DOHH2 (cell line): ENCODE measurements around the gene BCORL1.

ENCODE experiments used
- EZH2phosphoT487 ChIP-seq: fragments of 200-600 bp; sonication (generic); IDR thresholded peaks from 2 replicates; pipeline ENCODE4 v1.6.1; 2017; ENCODE audit warnings: borderline replicate concordance, mild to moderate bottlenecking, antibody characterized with exemption, low read length, moderate library complexity, mixed read lengths
- TF ChIP-seq, protein P1 (sequence below): fragments of 200-600 bp; sonication (generic); IDR thresholded peaks from one replicate; pipeline ENCODE4 v1.5.1; 2014; ENCODE audit warnings: antibody characterized with exemption, mild to moderate bottlenecking, low read depth, low read length; ENCODE audit not compliant: poor library complexity, severe bottlenecking

DNA sequence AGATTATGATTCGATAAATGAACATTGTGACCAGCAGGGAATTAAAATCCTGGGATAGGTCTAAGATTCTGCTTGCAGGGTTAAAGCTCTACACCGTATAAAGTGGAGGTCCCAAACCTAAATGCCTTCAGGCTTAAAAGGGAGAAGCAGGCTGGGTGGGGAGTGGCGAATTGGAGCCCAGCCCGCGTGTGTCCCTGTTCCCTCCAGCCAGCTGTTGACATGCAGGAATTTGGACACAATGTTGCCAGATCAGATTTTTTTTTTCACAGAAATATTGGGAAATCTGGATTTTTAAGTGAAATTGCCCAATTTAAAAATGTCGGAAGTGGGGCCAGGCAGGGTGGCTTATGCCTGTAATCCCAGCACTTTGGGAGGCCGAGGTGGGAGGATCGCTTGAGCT lies 67.4 kb downstream of the BCORL1 start:
- TF ChIP-seq, protein P1, sequence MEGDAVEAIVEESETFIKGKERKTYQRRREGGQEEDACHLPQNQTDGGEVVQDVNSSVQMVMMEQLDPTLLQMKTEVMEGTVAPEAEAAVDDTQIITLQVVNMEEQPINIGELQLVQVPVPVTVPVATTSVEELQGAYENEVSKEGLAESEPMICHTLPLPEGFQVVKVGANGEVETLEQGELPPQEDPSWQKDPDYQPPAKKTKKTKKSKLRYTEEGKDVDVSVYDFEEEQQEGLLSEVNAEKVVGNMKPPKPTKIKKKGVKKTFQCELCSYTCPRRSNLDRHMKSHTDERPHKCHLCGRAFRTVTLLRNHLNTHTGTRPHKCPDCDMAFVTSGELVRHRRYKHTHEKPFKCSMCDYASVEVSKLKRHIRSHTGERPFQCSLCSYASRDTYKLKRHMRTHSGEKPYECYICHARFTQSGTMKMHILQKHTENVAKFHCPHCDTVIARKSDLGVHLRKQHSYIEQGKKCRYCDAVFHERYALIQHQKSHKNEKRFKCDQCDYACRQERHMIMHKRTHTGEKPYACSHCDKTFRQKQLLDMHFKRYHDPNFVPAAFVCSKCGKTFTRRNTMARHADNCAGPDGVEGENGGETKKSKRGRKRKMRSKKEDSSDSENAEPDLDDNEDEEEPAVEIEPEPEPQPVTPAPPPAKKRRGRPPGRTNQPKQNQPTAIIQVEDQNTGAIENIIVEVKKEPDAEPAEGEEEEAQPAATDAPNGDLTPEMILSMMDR = no peak
- TF ChIP-seq EZH2phosphoT487 = no peak
